ENCODE results near the gene CFAP77. TPM values are rescaled to one million over a fixed set of nuclear protein-coding genes. Genes with fewer than 3 reads are reported as not detected.

Gene CFAP77
- total and polyA plus RNA-seq, 2 of the 13 experiments (the other 11 are each of a cell fraction or from before 2014, with no cell fraction given): not detected

DNA sequence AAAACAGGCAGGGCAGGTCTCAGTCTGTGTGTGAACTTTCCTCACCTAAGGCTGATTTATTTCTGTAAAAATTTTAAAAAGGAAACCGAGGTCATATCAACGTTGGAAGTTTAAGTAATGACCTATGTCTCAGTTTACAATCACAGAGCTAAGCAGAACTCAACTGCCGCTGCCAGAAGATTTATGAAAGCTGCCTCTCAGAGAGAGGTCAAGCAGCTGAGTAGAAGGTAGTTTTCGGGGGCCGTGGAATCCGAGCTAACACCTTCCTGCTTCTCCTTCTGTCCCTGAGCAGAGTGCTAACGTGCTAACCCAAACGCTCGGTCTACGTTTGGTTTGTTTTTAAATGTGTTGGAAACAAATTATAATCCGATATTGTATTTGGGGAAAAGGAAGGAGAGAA, 14.5 kb upstream of the CFAP77 start (continued):
- TF ChIP-seq, protein P1, sequence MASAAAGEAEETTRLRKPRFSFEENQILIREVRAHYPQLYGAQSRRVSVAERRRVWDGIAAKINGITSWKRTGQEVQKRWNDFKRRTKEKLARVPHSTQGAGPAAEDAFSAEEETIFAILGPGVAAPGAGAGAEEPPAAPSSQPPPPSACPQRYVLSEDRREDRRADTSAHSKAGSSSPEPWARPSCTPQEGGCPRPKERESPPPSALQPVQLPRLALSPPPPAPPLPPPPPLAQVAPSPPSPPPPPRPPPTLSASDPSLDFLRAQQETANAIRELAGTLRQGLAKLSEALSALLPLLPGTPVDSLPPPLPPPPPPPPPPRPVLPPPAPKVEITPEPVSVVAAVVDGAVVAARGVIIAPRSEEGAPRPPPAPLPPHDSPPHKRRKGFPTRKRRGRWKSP (CRISPR knock-in tag; IDR thresholded peaks at IDR 0.05): no peak
- TF ChIP-seq ZBTB21 (CRISPR knock-in tag; IDR thresholded peaks at IDR 0.05) (no peak), AGO2 (optimal IDR thresholded peaks at IDR 0.05; ENCODE audit: low read depth, low read length) (no peak), TOE1 (CRISPR knock-in tag; IDR thresholded peaks at IDR 0.05) (no peak), SRY (CRISPR knock-in tag; IDR thresholded peaks at IDR 0.05) (no peak), RBM22 (optimal IDR thresholded peaks at IDR 0.05; ENCODE audit: low read length) (no peak), KDM5B (CRISPR knock-in tag; IDR thresholded peaks at IDR 0.05; ENCODE audit: borderline replicate concordance) (no peak), ZNF737 (CRISPR knock-in tag; IDR thresholded peaks at IDR 0.05; ENCODE audit: borderline replicate concordance) (no peak), RARG (CRISPR knock-in tag; IDR thresholded peaks at IDR 0.05; ENCODE audit: low read depth) (no peak), SMARCE1 (IDR thresholded peaks at IDR 0.05; ENCODE audit: borderline replicate concordance) (no peak), IKZF4 (CRISPR knock-in tag; IDR thresholded peaks at IDR 0.05; ENCODE audit: borderline replicate concordance, low read depth, not compliant biosample characterization) (no peak)
- TF ChIP-seq, protein P2, sequence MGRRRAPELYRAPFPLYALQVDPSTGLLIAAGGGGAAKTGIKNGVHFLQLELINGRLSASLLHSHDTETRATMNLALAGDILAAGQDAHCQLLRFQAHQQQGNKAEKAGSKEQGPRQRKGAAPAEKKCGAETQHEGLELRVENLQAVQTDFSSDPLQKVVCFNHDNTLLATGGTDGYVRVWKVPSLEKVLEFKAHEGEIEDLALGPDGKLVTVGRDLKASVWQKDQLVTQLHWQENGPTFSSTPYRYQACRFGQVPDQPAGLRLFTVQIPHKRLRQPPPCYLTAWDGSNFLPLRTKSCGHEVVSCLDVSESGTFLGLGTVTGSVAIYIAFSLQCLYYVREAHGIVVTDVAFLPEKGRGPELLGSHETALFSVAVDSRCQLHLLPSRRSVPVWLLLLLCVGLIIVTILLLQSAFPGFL (CRISPR knock-in tag; IDR thresholded peaks at IDR 0.05): no peak
- TF ChIP-seq, protein P3, sequence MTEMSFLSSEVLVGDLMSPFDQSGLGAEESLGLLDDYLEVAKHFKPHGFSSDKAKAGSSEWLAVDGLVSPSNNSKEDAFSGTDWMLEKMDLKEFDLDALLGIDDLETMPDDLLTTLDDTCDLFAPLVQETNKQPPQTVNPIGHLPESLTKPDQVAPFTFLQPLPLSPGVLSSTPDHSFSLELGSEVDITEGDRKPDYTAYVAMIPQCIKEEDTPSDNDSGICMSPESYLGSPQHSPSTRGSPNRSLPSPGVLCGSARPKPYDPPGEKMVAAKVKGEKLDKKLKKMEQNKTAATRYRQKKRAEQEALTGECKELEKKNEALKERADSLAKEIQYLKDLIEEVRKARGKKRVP (CRISPR knock-in tag; IDR thresholded peaks at IDR 0.05): no peak
- TF ChIP-seq, protein P4, sequence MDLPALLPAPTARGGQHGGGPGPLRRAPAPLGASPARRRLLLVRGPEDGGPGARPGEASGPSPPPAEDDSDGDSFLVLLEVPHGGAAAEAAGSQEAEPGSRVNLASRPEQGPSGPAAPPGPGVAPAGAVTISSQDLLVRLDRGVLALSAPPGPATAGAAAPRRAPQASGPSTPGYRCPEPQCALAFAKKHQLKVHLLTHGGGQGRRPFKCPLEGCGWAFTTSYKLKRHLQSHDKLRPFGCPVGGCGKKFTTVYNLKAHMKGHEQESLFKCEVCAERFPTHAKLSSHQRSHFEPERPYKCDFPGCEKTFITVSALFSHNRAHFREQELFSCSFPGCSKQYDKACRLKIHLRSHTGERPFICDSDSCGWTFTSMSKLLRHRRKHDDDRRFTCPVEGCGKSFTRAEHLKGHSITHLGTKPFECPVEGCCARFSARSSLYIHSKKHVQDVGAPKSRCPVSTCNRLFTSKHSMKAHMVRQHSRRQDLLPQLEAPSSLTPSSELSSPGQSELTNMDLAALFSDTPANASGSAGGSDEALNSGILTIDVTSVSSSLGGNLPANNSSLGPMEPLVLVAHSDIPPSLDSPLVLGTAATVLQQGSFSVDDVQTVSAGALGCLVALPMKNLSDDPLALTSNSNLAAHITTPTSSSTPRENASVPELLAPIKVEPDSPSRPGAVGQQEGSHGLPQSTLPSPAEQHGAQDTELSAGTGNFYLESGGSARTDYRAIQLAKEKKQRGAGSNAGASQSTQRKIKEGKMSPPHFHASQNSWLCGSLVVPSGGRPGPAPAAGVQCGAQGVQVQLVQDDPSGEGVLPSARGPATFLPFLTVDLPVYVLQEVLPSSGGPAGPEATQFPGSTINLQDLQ (CRISPR knock-in tag; IDR thresholded peaks at IDR 0.05): no peak
